GM18909 (cell line): ENCODE data around the gene UGT2B7.
"Not testable (repeated sequence)": the region's sequence is repeated elsewhere in the genome, so short reads cannot be mapped to it uniquely, and the experiment has no call there.

Experiments
- ATAC-seq: cut with Tn5 transposase; IDR thresholded peaks from one replicate; pipeline ENCODE4 v1.9.1; 2021; ENCODE audit warnings: mild to moderate bottlenecking; ENCODE audit not compliant: unreplicated experiment, poor library complexity

UGT2B7 gene

GRCh38 chr4:69096111-69096656 lies at the start of gene UGT2B7:
UGT2B7 (plus strand) TSS chr4:69096474; CDS start chr4:69096521, 47 bp downstream.
- no peak for ATAC-seq

GRCh38 chr4:69049860-69050259 lies 46.4 kb upstream of the UGT2B7 start:
- ATAC-seq, result no peak

- ATAC-seq, result not testable (repeated sequence)
Measured at GRCh38 chr4:69050853-69051575, 45.3 kb upstream of the UGT2B7 start.

GRCh38 chr4:69051576-69051943 lies 44.7 kb upstream of the UGT2B7 start:
- ATAC-seq, result no peak

GRCh38 chr4:69053309-69053885 lies 42.9 kb upstream of the UGT2B7 start:
- not testable (repeated sequence) for ATAC-seq

GRCh38 chr4:69054033-69054432 lies 42.2 kb upstream of the UGT2B7 start:
- not testable (repeated sequence) for ATAC-seq

GRCh38 chr4:69054578-69055200 lies 41.6 kb upstream of the UGT2B7 start:
- no peak for ATAC-seq

- no peak for ATAC-seq
Measured at GRCh38 chr4:69056150-69056549, 40.1 kb upstream of the UGT2B7 start.

GRCh38 chr4:69056921-69057550 lies 39.2 kb upstream of the UGT2B7 start:
- ATAC-seq, result no peak

GRCh38 chr4:69057620-69058409 lies 38.5 kb upstream of the UGT2B7 start:
- ATAC-seq, result peak; percentile 78

- peak; percentile 48 for ATAC-seq
Measured at GRCh38 chr4:69058410-69059059, 37.7 kb upstream of the UGT2B7 start.

- no peak for ATAC-seq
Measured at GRCh38 chr4:69060651-69061308, 35.5 kb upstream of the UGT2B7 start.

- ATAC-seq, result no peak
Measured at GRCh38 chr4:69064391-69064790, 31.9 kb upstream of the UGT2B7 start.

- no peak for ATAC-seq
Measured at GRCh38 chr4:69066945-69067344, 29.3 kb upstream of the UGT2B7 start.

GRCh38 chr4:69069085-69069484 lies 27.2 kb upstream of the UGT2B7 start:
- ATAC-seq, result no peak

GRCh38 chr4:69070590-69070989 lies 25.7 kb upstream of the UGT2B7 start:
- no peak for ATAC-seq

- no peak for ATAC-seq
Measured at GRCh38 chr4:69071286-69071685, 25.0 kb upstream of the UGT2B7 start.

- no peak for ATAC-seq
Measured at GRCh38 chr4:69073375-69073774, 22.9 kb upstream of the UGT2B7 start.
